IgD-negative memory B cell (primary cell): ENCODE data around the gene LEKR1. TPM values are rescaled to one million over a fixed set of nuclear protein-coding genes. Genes with fewer than 3 reads are reported as not detected.

ENCODE experiments used
- H3K27ac Mint-ChIP-seq, 3 donors: one replicate each; pipeline ENCODE4 v1.8.0; 2020 to 2022; ENCODE audit warnings: mild to moderate bottlenecking in 3 of 3, mixed read lengths in 3 of 3, moderate library complexity in 1 of 3
- H3K27me3 Mint-ChIP-seq: one replicate; pipeline ENCODE4 v1.8.0; 2021; ENCODE audit warnings: mixed read lengths
- H3K36me3 Mint-ChIP-seq: one replicate; pipeline ENCODE4 v1.8.0; 2020; ENCODE audit warnings: mild to moderate bottlenecking, mixed read lengths
- H3K4me1 Mint-ChIP-seq, 3 donors: one replicate each; pipeline ENCODE4 v1.8.0; 2020 to 2022; ENCODE audit warnings: mixed read lengths in 3 of 3, mild to moderate bottlenecking in 1 of 3
- H3K4me3 Mint-ChIP-seq, 4 donors: one replicate each; pipeline ENCODE4 v1.8.0; 2020 to 2022; ENCODE audit warnings: mild to moderate bottlenecking in 4 of 4, mixed read lengths in 4 of 4, moderate library complexity in 3 of 4
- H3K9me3 Mint-ChIP-seq, 3 donors: one replicate each; pipeline ENCODE4 v1.8.0; 2020 to 2021; ENCODE audit warnings: mixed read lengths in 3 of 3, mild to moderate bottlenecking in 1 of 3
- polyA plus RNA-seq: library from polyadenylated mRNA; unstranded; fragments of 300-500 nt; fragmentation: Illumina TruSeq; gene quantifications from one replicate; pipeline ENCODE4 v1.2.3, GENCODE V29; 2021

LEKR1 gene
- polyA plus RNA-seq, 1 donor from 2014 or later: 0.93 TPM

- peak overlapping the region in 1 of 3 donors; percentile 16 for H3K27ac Mint-ChIP-seq
- peaks cover 3% of the 10 kb centered on the region for H3K36me3 Mint-ChIP-seq
- H3K9me3 Mint-ChIP-seq: no peaks in the 10 kb centered on the region
- H3K27me3 Mint-ChIP-seq: no peaks in the 10 kb centered on the region
- no peak overlapping the region for H3K4me3 Mint-ChIP-seq
- H3K4me1 Mint-ChIP-seq: peaks cover 6 to 8% (median 6%) of the 10 kb centered on the region in 3 donors
Measured at GRCh38 chr3:157094751-157095480, 268.8 kb downstream of the LEKR1 start.

Other genes with a start within 250 kb of the LEKR1 start
- 12.6 TPM for gene TIPARP, start 151.8 kb upstream of the LEKR1 start, polyA plus RNA-seq